T-helper 2 cell treated with Interferon-gamma antibody and Interleukin-4, amounts not matched to agents 5 μg/mL and 100 μg/mL, for 36 hours (primary cell): ENCODE measurements around the gene RAB7A.

Experiments used
- DNase-seq: peaks from one replicate; pipeline ENCODE4 v3.0.0; 2021; ENCODE audit warnings: low spot score
- H3K27ac Mint-ChIP-seq: one replicate; pipeline ENCODE4 v1.8.0; 2021; ENCODE audit warnings: mild to moderate bottlenecking, mixed read lengths
- H3K27me3 Mint-ChIP-seq: one replicate; pipeline ENCODE4 v1.8.0; 2021; ENCODE audit warnings: low read depth, mixed read lengths
- H3K36me3 Mint-ChIP-seq: one replicate; pipeline ENCODE4 v1.8.0; 2021; ENCODE audit warnings: low read depth, mixed read lengths
- H3K4me1 Mint-ChIP-seq: one replicate; pipeline ENCODE4 v1.8.0; 2021; ENCODE audit warnings: low read depth, mixed read lengths
- H3K4me3 Mint-ChIP-seq: one replicate; pipeline ENCODE4 v1.8.0; 2022; ENCODE audit warnings: mild to moderate bottlenecking, moderate library complexity, mixed read lengths
- H3K9me3 Mint-ChIP-seq: one replicate; pipeline ENCODE4 v1.8.0; 2021; ENCODE audit warnings: mixed read lengths

Gene RAB7A

DNA sequence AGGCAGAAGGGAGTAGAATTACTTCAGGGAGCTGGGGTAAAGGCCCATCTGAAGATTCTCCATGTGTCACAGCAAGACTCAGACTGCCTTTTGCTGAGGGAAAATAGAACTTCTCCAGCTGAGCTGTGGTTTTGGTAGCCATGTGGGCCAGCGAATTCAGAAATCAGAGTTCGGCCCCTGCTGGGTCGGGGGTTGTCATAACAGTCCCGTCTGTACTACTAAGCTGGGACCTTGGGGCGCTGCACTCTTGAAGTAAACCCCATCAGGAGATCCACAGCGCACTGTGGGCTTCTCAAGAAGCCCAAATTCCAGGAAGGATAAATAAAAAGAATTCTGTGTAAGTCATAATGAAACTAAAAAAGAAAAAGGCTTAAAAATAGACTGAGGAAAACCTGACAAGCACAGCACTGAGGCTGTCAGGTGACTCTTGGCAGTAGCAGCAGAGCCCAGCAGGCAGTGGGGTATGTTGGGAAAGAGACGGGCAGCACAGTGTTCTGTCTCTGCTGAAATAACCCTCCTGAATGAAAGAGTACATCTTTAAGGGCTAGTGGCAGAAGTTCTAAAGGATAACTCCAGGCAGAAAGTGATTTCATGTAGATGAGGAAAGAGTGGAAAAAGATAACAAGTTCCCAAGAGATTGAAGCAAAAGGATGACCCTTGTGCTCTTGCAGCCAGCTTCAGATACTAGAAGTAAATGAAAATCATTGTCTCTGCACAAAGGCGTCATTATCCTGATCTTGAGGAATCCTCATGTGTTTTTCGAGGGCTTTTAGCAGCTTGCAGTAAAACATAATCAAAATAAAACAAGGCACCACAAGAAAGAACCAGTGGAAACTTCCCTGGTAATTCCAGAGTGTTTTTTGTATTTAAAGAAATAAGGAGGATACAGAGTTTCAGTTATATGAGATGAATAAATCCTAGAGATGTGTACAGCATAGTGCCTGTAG, 74.5 kb downstream of the RAB7A start:
- Mint-ChIP-seq H3K36me3 (peaks cover 52% of the 10 kb centered on the region), H3K9me3 (no peaks in the 10 kb centered on the region), H3K4me3 (peak overlapping the region; percentile 62), H3K27me3 (no peaks in the 10 kb centered on the region), H3K4me1 (peaks cover 66% of the 10 kb centered on the region), H3K27ac (peak overlapping the region; percentile 77)
- peak; percentile 68 for DNase-seq

DNA sequence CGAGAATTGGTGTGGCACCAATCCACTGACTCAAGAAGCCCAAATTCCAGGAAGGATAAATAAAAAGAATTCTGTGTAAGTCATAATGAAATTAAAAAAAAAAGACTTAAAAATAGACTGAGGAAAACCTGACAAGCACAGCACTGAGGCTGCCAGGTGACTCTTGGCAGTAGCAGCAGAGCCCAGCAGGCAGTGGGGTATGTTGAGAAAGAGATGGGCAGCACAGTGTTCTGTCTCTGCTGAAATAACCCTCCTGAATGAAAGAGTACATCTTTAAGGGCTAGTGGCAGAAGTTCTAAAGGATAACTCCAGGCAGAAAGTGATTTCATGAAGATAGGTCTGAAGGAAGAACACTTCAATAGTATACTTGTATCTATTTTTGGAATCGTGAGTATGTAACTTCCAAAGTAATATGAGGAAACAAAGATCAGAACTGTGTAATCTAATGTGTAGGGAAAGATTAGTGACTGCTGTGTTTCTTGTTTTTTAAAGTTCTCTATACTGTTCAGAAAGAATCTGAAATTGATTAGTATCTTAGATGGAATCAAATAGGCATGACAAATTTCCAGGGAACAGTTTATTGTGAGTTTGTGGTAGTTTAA, 75.9 kb downstream of the RAB7A start:
- Mint-ChIP-seq H3K27ac (peak overlapping the region; percentile 83), H3K27me3 (no peaks in the 10 kb centered on the region), H3K36me3 (peaks cover 59% of the 10 kb centered on the region), H3K9me3 (no peaks in the 10 kb centered on the region), H3K4me3 (peak overlapping the region; percentile 62), H3K4me1 (peaks cover 75% of the 10 kb centered on the region)
- DNase-seq, result no peak

DNA sequence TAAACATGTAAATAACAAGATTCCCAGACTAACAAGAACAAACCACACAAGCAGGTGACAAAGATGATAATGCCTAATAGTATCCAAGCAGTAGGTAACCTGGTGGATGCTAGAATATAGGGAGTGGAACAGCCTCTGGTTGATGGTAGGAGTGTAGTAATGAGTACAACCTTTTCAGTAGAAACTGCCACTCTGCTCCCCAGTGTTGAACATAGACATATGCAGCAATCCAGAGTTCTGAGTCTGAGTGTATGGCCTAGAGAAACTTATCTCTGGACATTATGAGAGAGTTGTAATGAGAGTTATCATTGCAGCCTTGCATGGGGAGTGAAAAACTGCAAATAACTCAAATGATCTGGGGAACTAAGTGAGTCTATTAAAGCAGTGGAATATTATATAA, 77.3 kb downstream of the RAB7A start:
- Mint-ChIP-seq H3K4me1 (peaks cover 74% of the 10 kb centered on the region), H3K36me3 (peaks cover 53% of the 10 kb centered on the region), H3K9me3 (no peaks in the 10 kb centered on the region), H3K4me3 (peak overlapping the region; percentile 78), H3K27me3 (no peaks in the 10 kb centered on the region), H3K27ac (peak overlapping the region; percentile 85)
- DNase-seq, result no peak

- peak; percentile 81 for DNase-seq
- Mint-ChIP-seq H3K36me3 (peaks cover 50% of the 10 kb centered on the region), H3K27ac (peak overlapping the region; percentile 85), H3K9me3 (no peaks in the 10 kb centered on the region), H3K4me1 (peaks cover 70% of the 10 kb centered on the region), H3K27me3 (no peaks in the 10 kb centered on the region), H3K4me3 (peak overlapping the region; percentile 78)
Observed at GRCh38 chr3:128804017-128804810, 78.2 kb downstream of the RAB7A start.

GRCh38 chr3:128804811-128805155, 78.8 kb downstream of the RAB7A start:
- peak overlapping the region; percentile 85 for H3K27ac Mint-ChIP-seq
- peaks cover 65% of the 10 kb centered on the region for H3K4me1 Mint-ChIP-seq
- H3K4me3 Mint-ChIP-seq, result peak overlapping the region; percentile 78
- DNase-seq, result no peak
- H3K9me3 Mint-ChIP-seq, result no peaks in the 10 kb centered on the region
- no peaks in the 10 kb centered on the region for H3K27me3 Mint-ChIP-seq
- peaks cover 50% of the 10 kb centered on the region for H3K36me3 Mint-ChIP-seq

- Mint-ChIP-seq H3K4me1 (peaks cover 55% of the 10 kb centered on the region), H3K27ac (peak overlapping the region; percentile 68), H3K4me3 (no peak overlapping the region), H3K9me3 (no peaks in the 10 kb centered on the region), H3K36me3 (peaks cover 53% of the 10 kb centered on the region), H3K27me3 (no peaks in the 10 kb centered on the region)
- no peak for DNase-seq
Observed at GRCh38 chr3:128805772-128806171, 79.8 kb downstream of the RAB7A start.

DNA sequence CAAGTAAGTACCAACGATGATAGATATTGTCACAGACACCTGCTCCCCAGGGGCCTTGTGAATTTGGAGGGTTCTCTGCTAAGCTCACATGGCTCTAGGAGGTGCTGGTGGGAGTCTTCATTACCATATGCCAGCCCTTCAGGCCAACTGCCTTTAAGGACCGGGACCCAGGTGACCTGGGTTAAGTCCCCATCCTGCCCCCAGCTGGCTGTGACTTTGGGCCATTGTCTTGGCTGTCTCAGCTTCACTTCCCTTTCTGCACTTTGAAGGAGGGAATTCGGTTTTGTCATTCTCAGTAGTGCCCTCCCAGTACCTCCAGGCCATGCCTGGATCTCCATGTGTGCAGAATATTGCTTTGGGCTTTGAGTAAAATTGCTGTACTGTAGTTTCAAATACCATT, 80.6 kb downstream of the RAB7A start:
- H3K36me3 Mint-ChIP-seq, result peaks cover 57% of the 10 kb centered on the region
- H3K4me3 Mint-ChIP-seq, result no peak overlapping the region
- H3K9me3 Mint-ChIP-seq, result no peaks in the 10 kb centered on the region
- H3K27me3 Mint-ChIP-seq, result no peaks in the 10 kb centered on the region
- H3K4me1 Mint-ChIP-seq, result peaks cover 47% of the 10 kb centered on the region
- DNase-seq, result no peak
- peak overlapping the region; percentile 68 for H3K27ac Mint-ChIP-seq

- H3K4me1 Mint-ChIP-seq, result peaks cover 40% of the 10 kb centered on the region
- H3K36me3 Mint-ChIP-seq, result peaks cover 56% of the 10 kb centered on the region
Observed at GRCh38 chr3:128807186-128807830, 81.3 kb downstream of the RAB7A start.

GRCh38 chr3:128808672-128809071, 82.7 kb downstream of the RAB7A start:
- H3K36me3 Mint-ChIP-seq, result peaks cover 59% of the 10 kb centered on the region
- no peaks in the 10 kb centered on the region for H3K9me3 Mint-ChIP-seq
- H3K27ac Mint-ChIP-seq, result peak overlapping the region; percentile 50
- peaks cover 33% of the 10 kb centered on the region for H3K4me1 Mint-ChIP-seq
- no peak for DNase-seq
- no peak overlapping the region for H3K4me3 Mint-ChIP-seq
- H3K27me3 Mint-ChIP-seq, result no peaks in the 10 kb centered on the region

More at GRCh38 chr3:128807186-128807830, 81.3 kb downstream of the RAB7A start:
- Mint-ChIP-seq H3K27ac (peak overlapping the region; percentile 43), H3K27me3 (no peaks in the 10 kb centered on the region), H3K4me3 (no peak overlapping the region), H3K9me3 (no peaks in the 10 kb centered on the region)
- DNase-seq, result no peak

DNA sequence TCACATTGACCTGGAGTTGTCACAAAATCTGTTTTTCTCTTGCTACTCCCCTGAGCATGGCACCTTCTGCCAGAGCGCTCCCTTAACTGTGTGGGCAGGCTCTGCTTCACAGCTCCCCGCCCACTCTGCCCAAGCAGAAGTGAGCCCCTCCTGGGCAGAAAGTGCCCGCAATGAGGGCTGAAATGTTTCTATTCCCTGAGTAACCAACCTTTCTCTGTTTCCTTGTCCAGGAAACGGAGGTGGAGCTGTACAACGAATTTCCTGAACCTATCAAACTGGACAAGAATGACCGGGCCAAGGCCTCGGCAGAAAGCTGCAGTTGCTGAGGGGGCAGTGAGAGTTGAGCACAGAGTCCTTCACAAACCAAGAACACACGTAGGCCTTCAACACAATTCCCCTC, 87.1 kb downstream of the RAB7A start:
- peaks cover 58% of the 10 kb centered on the region for H3K36me3 Mint-ChIP-seq
- H3K27ac Mint-ChIP-seq, result no peak overlapping the region
- H3K27me3 Mint-ChIP-seq, result no peaks in the 10 kb centered on the region
- H3K9me3 Mint-ChIP-seq, result no peaks in the 10 kb centered on the region
- H3K4me3 Mint-ChIP-seq, result no peak overlapping the region
- no peak for DNase-seq
- H3K4me1 Mint-ChIP-seq, result peaks cover 4% of the 10 kb centered on the region

DNA sequence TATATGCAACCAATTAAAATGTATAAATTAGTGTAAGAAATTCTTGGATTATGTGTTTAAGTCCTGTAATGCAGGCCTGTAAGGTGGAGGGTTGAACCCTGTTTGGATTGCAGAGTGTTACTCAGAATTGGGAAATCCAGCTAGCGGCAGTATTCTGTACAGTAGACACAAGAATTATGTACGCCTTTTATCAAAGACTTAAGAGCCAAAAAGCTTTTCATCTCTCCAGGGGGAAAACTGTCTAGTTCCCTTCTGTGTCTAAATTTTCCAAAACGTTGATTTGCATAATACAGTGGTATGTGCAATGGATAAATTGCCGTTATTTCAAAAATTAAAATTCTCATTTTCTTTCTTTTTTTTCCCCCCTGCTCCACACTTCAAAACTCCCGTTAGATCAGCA, 88.1 kb downstream of the RAB7A start:
- H3K36me3 Mint-ChIP-seq, result peaks cover 62% of the 10 kb centered on the region
- no peaks in the 10 kb centered on the region for H3K4me1 Mint-ChIP-seq
- H3K4me3 Mint-ChIP-seq, result no peak overlapping the region
- no peak for DNase-seq
- no peak overlapping the region for H3K27ac Mint-ChIP-seq
- no peaks in the 10 kb centered on the region for H3K9me3 Mint-ChIP-seq
- H3K27me3 Mint-ChIP-seq, result no peaks in the 10 kb centered on the region

DNA sequence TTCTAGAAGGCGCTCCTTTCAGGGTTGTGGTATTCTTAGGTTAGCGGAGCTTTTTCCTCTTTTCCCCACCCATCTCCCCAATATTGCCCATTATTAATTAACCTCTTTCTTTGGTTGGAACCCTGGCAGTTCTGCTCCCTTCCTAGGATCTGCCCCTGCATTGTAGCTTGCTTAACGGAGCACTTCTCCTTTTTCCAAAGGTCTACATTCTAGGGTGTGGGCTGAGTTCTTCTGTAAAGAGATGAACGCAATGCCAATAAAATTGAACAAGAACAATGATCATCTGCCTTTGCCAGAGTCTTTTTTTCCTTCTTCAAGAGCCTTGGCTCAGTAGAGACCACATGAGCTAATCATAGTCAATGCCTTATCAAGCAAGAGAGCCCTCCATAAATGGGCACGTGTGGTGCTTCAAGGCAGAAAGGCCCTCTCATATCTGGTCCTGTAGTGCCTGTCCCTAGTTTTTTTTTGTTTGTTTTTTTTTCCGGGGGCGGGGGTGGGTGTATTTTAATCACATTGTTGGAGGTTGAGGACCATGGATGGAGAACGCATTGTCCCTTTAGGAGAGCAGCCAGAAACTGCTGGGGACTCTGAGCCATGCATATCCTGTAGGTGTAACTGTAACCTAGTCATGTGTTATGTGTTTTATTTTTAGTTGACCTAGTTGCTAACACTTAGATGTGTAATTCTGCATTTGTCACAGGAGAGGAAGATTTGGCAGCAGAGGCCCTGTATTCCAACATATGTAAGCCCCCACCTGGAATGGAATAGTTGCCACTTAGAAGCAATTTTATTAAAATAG, 88.7 kb downstream of the RAB7A start:
- Mint-ChIP-seq H3K4me3 (no peak overlapping the region), H3K27ac (no peak overlapping the region), H3K36me3 (peaks cover 58% of the 10 kb centered on the region), H3K27me3 (no peaks in the 10 kb centered on the region), H3K9me3 (no peaks in the 10 kb centered on the region), H3K4me1 (no peaks in the 10 kb centered on the region)
- no peak for DNase-seq
